Measurements from ENCODE around the gene CAMTA2.

The CAMTA2 gene

GRCh38 chr17:5002121-5002788 is 14.8 kb upstream of the CAMTA2 start:
- DNase-seq (ENCODE audit: low read depth, low spot score), result no peak

GRCh38 chr17:5000237-5000639 is 12.8 kb upstream of the CAMTA2 start:
- no peak for DNase-seq (ENCODE audit: low read depth, low spot score)

GRCh38 chr17:4999430-5000093 is 12.1 kb upstream of the CAMTA2 start:
- DNase-seq (ENCODE audit: low read depth, low spot score), result no peak

GRCh38 chr17:4998732-4999429 is 11.4 kb upstream of the CAMTA2 start:
- no peak for DNase-seq (ENCODE audit: low read depth, low spot score)

GRCh38 chr17:4998027-4998731 is 10.7 kb upstream of the CAMTA2 start:
- no peak for DNase-seq (ENCODE audit: low read depth, low spot score)

GRCh38 chr17:4997302-4998026 is 10.0 kb upstream of the CAMTA2 start, which contains the start of the genes INCA1 and KIF1C:
Gene INCA1 (minus strand): TSS chr17:4997522. CDS start chr17:4994437, 3,085 bp downstream.
Gene KIF1C (plus strand): TSS chr17:4997950. CDS start chr17:5000247, 2,297 bp downstream.
- peak; percentile 50 for DNase-seq (ENCODE audit: low read depth, low spot score)

GRCh38 chr17:4994081-4994595 is 6.7 kb upstream of the CAMTA2 start:
- DNase-seq (ENCODE audit: low read depth, low spot score), result no peak

GRCh38 chr17:4987767-4988567 is 492 bp upstream of the CAMTA2 start:
- no peak for DNase-seq (ENCODE audit: low read depth, low spot score)

GRCh38 chr17:4986403-4986802 is 1.1 kb downstream of the CAMTA2 start:
- DNase-seq (ENCODE audit: low read depth, low spot score), result no peak

GRCh38 chr17:4982305-4982704 is 5.2 kb downstream of the CAMTA2 start:
- DNase-seq (ENCODE audit: low read depth, low spot score), result no peak

- DNase-seq (ENCODE audit: low read depth, low spot score), result no peak
Observed at GRCh38 chr17:4980644-4981216, 6.7 kb downstream of the CAMTA2 start.

- no peak for DNase-seq (ENCODE audit: low read depth, low spot score)
Observed at GRCh38 chr17:4978726-4979125, 8.7 kb downstream of the CAMTA2 start.

- DNase-seq (ENCODE audit: low read depth, low spot score), result no peak
Observed at GRCh38 chr17:4974115-4974670, 13.3 kb downstream of the CAMTA2 start.

- no peak for DNase-seq (ENCODE audit: low read depth, low spot score)
Observed at GRCh38 chr17:4973256-4974114, 14.0 kb downstream of the CAMTA2 start.

GRCh38 chr17:4972752-4973151 is 14.7 kb downstream of the CAMTA2 start:
- DNase-seq (ENCODE audit: low read depth, low spot score), result no peak

- no peak for DNase-seq (ENCODE audit: low read depth, low spot score)
Observed at GRCh38 chr17:4972322-4972721, 15.2 kb downstream of the CAMTA2 start.

- DNase-seq (ENCODE audit: low read depth, low spot score), result no peak
Observed at GRCh38 chr17:4971826-4972225, 15.6 kb downstream of the CAMTA2 start.

GRCh38 chr17:4970273-4970672 is 17.2 kb downstream of the CAMTA2 start:
- DNase-seq (ENCODE audit: low read depth, low spot score), result no peak
